Endothelial cell of umbilical vein (primary cell): ENCODE measurements around the gene C11orf24. TPM values are rescaled to one million over a fixed set of nuclear protein-coding genes. Genes with fewer than 3 reads are reported as not detected.

Experiments used
- BruUV-seq: library from RNA; stranded (reverse); fragments of 400-500 nt; replicated peaks from 2 replicates; lab custom pipeline; 2021; lab: Mats Ljungman, UMichigan
- CTCF ChIA-PET: fragments of 300-600, 350-600 bp; sonication (Branson Sonifier 250); formaldehyde crosslinking; loops from one replicate; lab custom pipeline; 2021; ENCODE audit warnings: antibody characterized with exemption, inconsistent platforms; lab: Charles Lee
- POLR2A ChIA-PET: fragments of 300-600, 350-600 bp; sonication (Branson Sonifier 250); formaldehyde crosslinking; loops from one replicate; lab custom pipeline; 2021; ENCODE audit warnings: antibody characterized with exemption, inconsistent platforms; lab: Charles Lee
- DNase-seq: peaks from one replicate; pipeline ENCODE4 v3.0.0-alpha.2; 2011; ENCODE audit warnings: low read depth, low spot score
- FAIRE-seq: peaks from 2 replicates; lab custom pipeline; 2011; peaks lifted over from hg19 to GRCh38; lab: Jason Lieb, UNC
- H2AFZ ChIP-seq: 2 replicates; pipeline ENCODE4 v1.6.0; 2012; ENCODE audit warnings: low read depth, low read length, control low read depth, inconsistent platforms
- H3K27ac ChIP-seq: 2 replicates; pipeline ENCODE4 v1.5.1; 2011; ENCODE audit warnings: low read depth, mild to moderate bottlenecking, control low read depth, low read length, moderate library complexity; ENCODE audit not compliant: insufficient read depth
- H3K27me3 ChIP-seq, 2 experiments: 2 replicates each; pipeline versions ENCODE4 v1.6.0 to v1.6.1; 2011; ENCODE audit warnings: low read length in 2 of 2, mixed read lengths in 1 of 2; ENCODE audit not compliant: control insufficient read depth in 2 of 2, insufficient read depth in 2 of 2
- H3K36me3 ChIP-seq, 2 experiments: 2 replicates in 1 of 2; 3 replicates in 1 of 2; pipeline ENCODE4 v1.5.1; 2011; ENCODE audit warnings: low read length in 2 of 2, mild to moderate bottlenecking in 1 of 2, moderate library complexity in 1 of 2; ENCODE audit not compliant: control insufficient read depth in 2 of 2, insufficient read depth in 2 of 2; ENCODE audit errors: extremely low read depth in 1 of 2
- H3K4me1 ChIP-seq: 3 replicates; pipeline ENCODE4 v1.5.1; 2011; ENCODE audit warnings: mild to moderate bottlenecking, low read length; ENCODE audit not compliant: control insufficient read depth, insufficient read depth; ENCODE audit errors: extremely low read depth
- H3K4me2 ChIP-seq: 2 replicates; pipeline ENCODE4 v1.6.1; 2011; ENCODE audit warnings: low read length, control low read depth, mixed read lengths; ENCODE audit not compliant: insufficient read depth
- H3K4me3 ChIP-seq, 3 experiments: fragments of 200-600 bp in 1 of 3; sonication (generic), shearing (Covaris generic) in 1 of 3; replicated peaks in 1 of 3; 2 replicates each; pipeline ENCODE4 v1.5.1; 2011 to 2016; ENCODE audit warnings: control low read depth in 3 of 3, low read length in 3 of 3, mild to moderate bottlenecking in 2 of 3, inconsistent platforms in 1 of 3, low read depth in 1 of 3, moderate library complexity in 1 of 3; ENCODE audit not compliant: insufficient read depth in 1 of 3
- H3K79me2 ChIP-seq: 2 replicates; pipeline ENCODE4 v1.6.0; 2012; ENCODE audit warnings: low read length, inconsistent platforms; ENCODE audit not compliant: control insufficient read depth, insufficient read depth
- H3K9ac ChIP-seq: replicated peaks from 2 replicates; pipeline ENCODE3; 2011; ENCODE audit warnings: low read length, control low read depth; ENCODE audit not compliant: insufficient read depth; ENCODE audit errors: extremely low read depth
- H3K9me1 ChIP-seq: replicated peaks from 3 replicates; pipeline ENCODE4 v1.6.0; 2011; ENCODE audit warnings: mild to moderate bottlenecking, low read length; ENCODE audit not compliant: control insufficient read depth, insufficient read depth; ENCODE audit errors: extremely low read depth
- H3K9me3 ChIP-seq: replicated peaks from 2 replicates; pipeline ENCODE4 v1.5.1; 2012; ENCODE audit warnings: low read length, inconsistent platforms; ENCODE audit not compliant: control insufficient read depth, insufficient read depth
- H4K20me1 ChIP-seq: replicated peaks from 2 replicates; pipeline ENCODE3; 2011; ENCODE audit warnings: mild to moderate bottlenecking, low read length; ENCODE audit not compliant: control insufficient read depth, insufficient read depth; ENCODE audit errors: extremely low read depth
- EZH2 ChIP-seq: IDR thresholded peaks from 2 replicates; pipeline ENCODE4 v1.6.1; 2012; ENCODE audit warnings: borderline replicate concordance, low read depth, mild to moderate bottlenecking, moderate library complexity, low read length, inconsistent platforms; ENCODE audit not compliant: severe bottlenecking
- FOS ChIP-seq: IDR thresholded peaks from 2 replicates; pipeline ENCODE4 v1.6.1; 2011; ENCODE audit warnings: mild to moderate bottlenecking, low read length, moderate library complexity, borderline replicate concordance; ENCODE audit not compliant: insufficient read depth
- GATA2 ChIP-seq: IDR thresholded peaks from 2 replicates; pipeline ENCODE4 v1.7.0; 2011; ENCODE audit warnings: low read depth, mild to moderate bottlenecking, moderate library complexity, mixed read lengths, low read length; ENCODE audit not compliant: insufficient read length, insufficient read depth
- JUN ChIP-seq: IDR thresholded peaks from 2 replicates; pipeline ENCODE4 v1.6.1; 2011; ENCODE audit warnings: borderline replicate concordance, low read depth; ENCODE audit not compliant: insufficient read length, insufficient read depth
- MYC ChIP-seq: IDR thresholded peaks from one replicate; pipeline ENCODE4 v1.6.1; 2011; ENCODE audit warnings: mild to moderate bottlenecking, low read depth, low read length
- POLR2A ChIP-seq: IDR thresholded peaks from 2 replicates; pipeline ENCODE4 v1.6.1; 2012; ENCODE audit warnings: low read depth, mild to moderate bottlenecking, control low read depth, low read length
- POLR2AphosphoS5 ChIP-seq: IDR thresholded peaks from 2 replicates; pipeline ENCODE4 v1.6.1; 2012; ENCODE audit warnings: low read depth, mild to moderate bottlenecking, control low read depth, low read length, moderate library complexity; ENCODE audit not compliant: insufficient read depth
- dilution Hi-C: fragments of 300-500 bp; cut with MboI; formaldehyde crosslinking; loops from one replicate; pipeline ENCODE4 v1.15.0; 2019; ENCODE audit warnings: low sequenced_read_pairs; ENCODE audit not compliant: extremely low pct_ligation_motif_present
- intact Hi-C: fragments of 100-400 bp; cut with micrococcal nuclease; formaldehyde crosslinking; loops from one replicate; pipeline ENCODE4 v1.10.0; 2022
- polyA plus RNA-seq, 4 experiments: library from polyadenylated mRNA; depleted of rRNA in 3 of 4; stranded (reverse) in 3 of 4; unstranded in 1 of 4; fragments of >200 nt; gene quantifications; 2 replicates each; pipeline versions ENCODE4 v1.2.1 to v1.2.3, GENCODE V29; 2011 to 2012; ENCODE audit warnings: missing spikeins in 1 of 4
- total RNA-seq: library from RNA; stranded (reverse); gene quantifications from 2 replicates; pipeline ENCODE4 v1.2.3, GENCODE V29; 2021
- TF ChIP-seq, protein P1 (sequence below), 2 donors: IDR thresholded peaks; 1 replicate in 1 of 2; 2 replicates in 1 of 2; pipeline ENCODE4 v1.5.1; 2011; ENCODE audit warnings: low read length in 2 of 2, mild to moderate bottlenecking in 2 of 2, moderate library complexity in 2 of 2, control low read depth in 1 of 2, inconsistent platforms in 1 of 2, low read depth in 1 of 2; ENCODE audit not compliant: insufficient read depth in 1 of 2; ENCODE audit errors: extremely low read depth in 1 of 2
- TF ChIP-seq, protein P2 (sequence below): IDR thresholded peaks from 2 replicates; pipeline ENCODE4 v1.6.1; 2011; ENCODE audit not compliant: insufficient read depth, insufficient read length

C11orf24 gene
- total and polyA plus RNA-seq, 2 donors (not counting 3 experiments of a cell fraction or from before 2014, with no cell fraction given), result 26.4 to 34.1 TPM

DNA sequence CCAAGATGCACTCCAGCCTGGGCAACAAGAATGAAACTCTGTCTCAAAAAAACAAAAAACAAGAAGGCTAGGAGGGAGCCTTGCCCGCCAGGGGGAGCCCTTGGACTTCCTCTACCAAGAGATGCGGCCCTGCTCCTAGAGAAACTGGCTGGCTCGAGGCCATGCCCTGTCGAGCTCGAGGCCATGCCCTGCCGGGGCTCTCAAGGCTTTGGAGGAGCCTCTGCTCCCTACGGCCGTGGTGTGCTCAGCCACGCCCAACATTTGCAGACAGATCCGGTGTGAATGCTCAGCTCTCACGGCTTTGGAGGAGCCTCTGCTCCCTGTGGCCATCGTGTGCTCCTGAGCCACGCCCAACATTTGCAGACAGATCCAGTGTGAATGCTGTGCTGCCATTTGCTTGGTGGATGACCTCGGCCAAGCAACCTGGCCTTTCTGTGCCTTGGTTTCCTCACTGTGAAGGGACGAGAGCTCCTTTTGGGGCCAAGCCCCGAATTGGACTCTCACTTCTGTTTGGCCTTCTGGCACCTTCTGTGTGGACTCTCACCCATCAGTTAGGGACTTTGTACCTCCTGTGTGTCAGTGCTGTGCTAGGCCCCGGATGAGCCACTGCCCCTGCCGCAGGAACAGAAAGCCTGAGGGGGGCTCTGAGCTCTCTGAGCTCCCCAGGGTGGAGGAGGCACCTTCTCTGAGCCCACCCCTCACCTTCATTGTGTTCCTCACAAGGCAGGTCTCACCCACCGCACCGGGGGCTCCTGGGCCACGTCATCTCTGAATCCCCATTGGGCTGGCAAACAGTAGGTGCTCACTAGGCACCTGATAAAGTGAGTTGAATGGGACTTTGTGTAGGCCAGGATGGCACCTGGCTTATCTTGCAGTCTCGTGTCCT is 14.1 kb downstream of the C11orf24 start:
- Histone ChIP-seq H3K9ac (no peak overlapping the region), H3K4me3 (no peak overlapping the region), H3K27me3 (no peaks in the 10 kb centered on the region), H3K27ac (no peak overlapping the region), H3K4me2 (no peak overlapping the region), H3K4me1 (peaks cover 2% of the 10 kb centered on the region), H3K9me1 (no peaks in the 10 kb centered on the region), H4K20me1 (no peaks in the 10 kb centered on the region), H3K36me3 (peaks cover 0 to 12% of the 10 kb centered on the region in 2 experiments), H3K9me3 (no peaks in the 10 kb centered on the region), H3K79me2 (no peaks in the 10 kb centered on the region), H2AFZ (peak overlapping the region; percentile 75)
- ChIA-PET CTCF (interaction anchor here (0.5 to 6.3 kb wide), 37 partner anchors 9 to 1740 kb away, joined by 3 to 152 read pairs (median 4); partner anchors contain the start of gene C11orf24), POLR2A (no interaction called here)
- dilution Hi-C loops (no loop called here), intact Hi-C loops (loop anchor here (1.0 to 2.0 kb wide), 6 partner anchors 15 to 190 kb away; no protein-coding TSS in a partner anchor)
- no peak for TF ChIP-seq POLR2AphosphoS5
- TF ChIP-seq, protein P1, sequence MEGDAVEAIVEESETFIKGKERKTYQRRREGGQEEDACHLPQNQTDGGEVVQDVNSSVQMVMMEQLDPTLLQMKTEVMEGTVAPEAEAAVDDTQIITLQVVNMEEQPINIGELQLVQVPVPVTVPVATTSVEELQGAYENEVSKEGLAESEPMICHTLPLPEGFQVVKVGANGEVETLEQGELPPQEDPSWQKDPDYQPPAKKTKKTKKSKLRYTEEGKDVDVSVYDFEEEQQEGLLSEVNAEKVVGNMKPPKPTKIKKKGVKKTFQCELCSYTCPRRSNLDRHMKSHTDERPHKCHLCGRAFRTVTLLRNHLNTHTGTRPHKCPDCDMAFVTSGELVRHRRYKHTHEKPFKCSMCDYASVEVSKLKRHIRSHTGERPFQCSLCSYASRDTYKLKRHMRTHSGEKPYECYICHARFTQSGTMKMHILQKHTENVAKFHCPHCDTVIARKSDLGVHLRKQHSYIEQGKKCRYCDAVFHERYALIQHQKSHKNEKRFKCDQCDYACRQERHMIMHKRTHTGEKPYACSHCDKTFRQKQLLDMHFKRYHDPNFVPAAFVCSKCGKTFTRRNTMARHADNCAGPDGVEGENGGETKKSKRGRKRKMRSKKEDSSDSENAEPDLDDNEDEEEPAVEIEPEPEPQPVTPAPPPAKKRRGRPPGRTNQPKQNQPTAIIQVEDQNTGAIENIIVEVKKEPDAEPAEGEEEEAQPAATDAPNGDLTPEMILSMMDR (IDR thresholded peaks at IDR 0.05; ENCODE audit: extremely low read depth in 1 of 2, insufficient read depth in 1 of 2, low read depth in 1 of 2, low read length in 2 of 2), result peak; percentile 69 to 87
- peak; percentile 94 for FAIRE-seq
- no TSS peak for BruUV-seq
- peak; percentile 78 for DNase-seq

DNA sequence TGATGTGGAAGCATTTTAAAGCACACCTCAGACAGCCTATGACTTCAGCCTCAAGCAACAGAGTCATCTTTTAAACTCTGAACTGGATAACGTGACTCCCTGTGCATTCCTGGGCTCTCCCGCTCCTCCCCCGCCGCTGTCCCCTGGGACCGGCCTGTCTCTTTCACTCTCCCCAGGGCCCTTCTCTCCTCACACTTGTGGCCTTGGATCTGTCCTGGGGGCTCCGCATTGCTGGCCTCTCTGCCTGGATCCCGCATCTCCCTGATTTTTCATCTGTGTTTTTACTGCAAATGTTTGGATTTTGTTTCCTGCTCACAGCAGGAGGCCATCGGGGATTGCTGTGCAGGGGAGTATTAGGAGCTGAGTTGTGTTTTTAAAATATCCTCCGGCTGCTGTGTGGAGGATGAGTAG is 15.4 kb downstream of the C11orf24 start:
- H2AFZ ChIP-seq, result no peak overlapping the region

More for the DNA sequence above, 15.4 kb downstream of the C11orf24 start:
- Histone ChIP-seq H3K79me2 (no peaks in the 10 kb centered on the region), H4K20me1 (no peaks in the 10 kb centered on the region), H3K36me3 (peaks cover 0 to 3% of the 10 kb centered on the region in 2 experiments), H3K4me2 (no peak overlapping the region), H3K27me3 (no peaks in the 10 kb centered on the region), H3K9me1 (no peaks in the 10 kb centered on the region), H3K4me3 (no peak overlapping the region), H3K9ac (no peak overlapping the region), H3K27ac (no peak overlapping the region), H3K4me1 (peaks cover 2% of the 10 kb centered on the region), H3K9me3 (no peaks in the 10 kb centered on the region)
- FAIRE-seq (no peak), DNase-seq (no peak)
- CTCF ChIA-PET, result interaction anchor here (2.3 kb wide), 1 partner anchor 34 kb away, joined by 14 read pairs; no protein-coding TSS in a partner anchor
- TF ChIP-seq MYC, result no peak
- no peak for TF ChIP-seq POLR2AphosphoS5
- no peak for TF ChIP-seq JUN
- TF ChIP-seq, protein P1 (IDR thresholded peaks at IDR 0.05; ENCODE audit: extremely low read depth in 1 of 2, insufficient read depth in 1 of 2, low read depth in 1 of 2, low read length in 2 of 2), result no peak
- TF ChIP-seq EZH2, result no peak
- TF ChIP-seq, protein P2, sequence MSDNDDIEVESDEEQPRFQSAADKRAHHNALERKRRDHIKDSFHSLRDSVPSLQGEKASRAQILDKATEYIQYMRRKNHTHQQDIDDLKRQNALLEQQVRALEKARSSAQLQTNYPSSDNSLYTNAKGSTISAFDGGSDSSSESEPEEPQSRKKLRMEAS, result no peak
- no peak for TF ChIP-seq POLR2A
- TF ChIP-seq FOS, result no peak
- no peak for TF ChIP-seq GATA2
- BruUV-seq, result no TSS peak
- intact Hi-C loops (loop anchor here (2.0 kb wide), 1 partner anchor 48 kb away; no protein-coding TSS in a partner anchor), dilution Hi-C loops (no loop called here)
- POLR2A ChIA-PET, result no interaction called here
